ENCODE data around the gene RNF146. TPM values are rescaled to one million over a fixed set of nuclear protein-coding genes. Genes with fewer than 3 reads are reported as not detected.

The RNF146 gene
- polyA plus RNA-seq, 1 donor from 2014 or later = 244 TPM

DNA sequence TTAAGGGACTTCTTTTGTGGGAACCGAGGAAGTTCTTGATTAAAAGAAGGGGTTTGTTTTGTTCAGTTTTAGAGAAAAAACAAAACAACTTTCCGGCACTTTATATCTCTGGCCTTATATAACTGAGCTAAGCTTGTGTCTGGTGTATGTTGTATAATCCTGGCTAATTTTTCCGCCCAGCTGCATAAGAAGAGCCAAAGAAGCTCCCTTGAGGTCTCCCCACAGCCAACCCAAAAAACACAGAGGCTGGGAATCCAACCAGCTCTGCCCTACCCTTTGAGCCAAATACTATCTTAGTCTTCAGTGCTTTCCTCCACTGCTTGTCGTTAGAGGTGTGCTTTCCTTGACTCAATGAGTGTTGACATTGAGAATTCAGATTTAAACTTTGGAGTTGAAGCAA, 45.5 kb upstream of the RNF146 start:
- Histone ChIP-seq H2AFZ (ENCODE audit: low read depth, low read length) (no peak overlapping the region), H3K4me2 (ENCODE audit: low read length) (no peak overlapping the region), H3K36me3 (ENCODE audit: insufficient read depth, low read length) (no peaks in the 10 kb centered on the region), H3F3A (ENCODE audit: insufficient read depth, low read length, poor library complexity, severe bottlenecking) (no peaks in the 10 kb centered on the region), H3K9ac (ENCODE audit: low read length) (no peak overlapping the region), H3K4me3 (ENCODE audit: low read length) (no peak overlapping the region), H3K27ac (ENCODE audit: low read length) (no peak overlapping the region), H3K79me2 (replicated peaks; ENCODE audit: insufficient read depth, low read length) (no peaks in the 10 kb centered on the region), H3K9me3 (ENCODE audit: low read length) (no peaks in the 10 kb centered on the region), H4K20me1 (ENCODE audit: insufficient read depth) (no peaks in the 10 kb centered on the region), H3K9me2 (ENCODE audit: insufficient read depth, low read length) (no peaks in the 10 kb centered on the region), H3K27me3 (ENCODE audit: insufficient read depth, low read depth, low read length) (no peaks in the 10 kb centered on the region)
- TF ChIP-seq, protein P1, sequence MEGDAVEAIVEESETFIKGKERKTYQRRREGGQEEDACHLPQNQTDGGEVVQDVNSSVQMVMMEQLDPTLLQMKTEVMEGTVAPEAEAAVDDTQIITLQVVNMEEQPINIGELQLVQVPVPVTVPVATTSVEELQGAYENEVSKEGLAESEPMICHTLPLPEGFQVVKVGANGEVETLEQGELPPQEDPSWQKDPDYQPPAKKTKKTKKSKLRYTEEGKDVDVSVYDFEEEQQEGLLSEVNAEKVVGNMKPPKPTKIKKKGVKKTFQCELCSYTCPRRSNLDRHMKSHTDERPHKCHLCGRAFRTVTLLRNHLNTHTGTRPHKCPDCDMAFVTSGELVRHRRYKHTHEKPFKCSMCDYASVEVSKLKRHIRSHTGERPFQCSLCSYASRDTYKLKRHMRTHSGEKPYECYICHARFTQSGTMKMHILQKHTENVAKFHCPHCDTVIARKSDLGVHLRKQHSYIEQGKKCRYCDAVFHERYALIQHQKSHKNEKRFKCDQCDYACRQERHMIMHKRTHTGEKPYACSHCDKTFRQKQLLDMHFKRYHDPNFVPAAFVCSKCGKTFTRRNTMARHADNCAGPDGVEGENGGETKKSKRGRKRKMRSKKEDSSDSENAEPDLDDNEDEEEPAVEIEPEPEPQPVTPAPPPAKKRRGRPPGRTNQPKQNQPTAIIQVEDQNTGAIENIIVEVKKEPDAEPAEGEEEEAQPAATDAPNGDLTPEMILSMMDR (IDR thresholded peaks at IDR 0.05; ENCODE audit: poor library complexity, severe bottlenecking) = no peak
- TF ChIP-seq, protein P2, sequence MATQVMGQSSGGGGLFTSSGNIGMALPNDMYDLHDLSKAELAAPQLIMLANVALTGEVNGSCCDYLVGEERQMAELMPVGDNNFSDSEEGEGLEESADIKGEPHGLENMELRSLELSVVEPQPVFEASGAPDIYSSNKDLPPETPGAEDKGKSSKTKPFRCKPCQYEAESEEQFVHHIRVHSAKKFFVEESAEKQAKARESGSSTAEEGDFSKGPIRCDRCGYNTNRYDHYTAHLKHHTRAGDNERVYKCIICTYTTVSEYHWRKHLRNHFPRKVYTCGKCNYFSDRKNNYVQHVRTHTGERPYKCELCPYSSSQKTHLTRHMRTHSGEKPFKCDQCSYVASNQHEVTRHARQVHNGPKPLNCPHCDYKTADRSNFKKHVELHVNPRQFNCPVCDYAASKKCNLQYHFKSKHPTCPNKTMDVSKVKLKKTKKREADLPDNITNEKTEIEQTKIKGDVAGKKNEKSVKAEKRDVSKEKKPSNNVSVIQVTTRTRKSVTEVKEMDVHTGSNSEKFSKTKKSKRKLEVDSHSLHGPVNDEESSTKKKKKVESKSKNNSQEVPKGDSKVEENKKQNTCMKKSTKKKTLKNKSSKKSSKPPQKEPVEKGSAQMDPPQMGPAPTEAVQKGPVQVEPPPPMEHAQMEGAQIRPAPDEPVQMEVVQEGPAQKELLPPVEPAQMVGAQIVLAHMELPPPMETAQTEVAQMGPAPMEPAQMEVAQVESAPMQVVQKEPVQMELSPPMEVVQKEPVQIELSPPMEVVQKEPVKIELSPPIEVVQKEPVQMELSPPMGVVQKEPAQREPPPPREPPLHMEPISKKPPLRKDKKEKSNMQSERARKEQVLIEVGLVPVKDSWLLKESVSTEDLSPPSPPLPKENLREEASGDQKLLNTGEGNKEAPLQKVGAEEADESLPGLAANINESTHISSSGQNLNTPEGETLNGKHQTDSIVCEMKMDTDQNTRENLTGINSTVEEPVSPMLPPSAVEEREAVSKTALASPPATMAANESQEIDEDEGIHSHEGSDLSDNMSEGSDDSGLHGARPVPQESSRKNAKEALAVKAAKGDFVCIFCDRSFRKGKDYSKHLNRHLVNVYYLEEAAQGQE (IDR thresholded peaks at IDR 0.05; ENCODE audit: borderline replicate concordance) = no peak
- TF ChIP-seq MXI1 (conservative IDR thresholded peaks at IDR 0.05; ENCODE audit: poor library complexity, severe bottlenecking) = no peak
- no peak for TF ChIP-seq SMC3 (conservative IDR thresholded peaks at IDR 0.05; ENCODE audit: poor library complexity)
- TF ChIP-seq POLR2AphosphoS5 (IDR thresholded peaks at IDR 0.05) = no peak
- no peak for TF ChIP-seq TAF1 (IDR thresholded peaks at IDR 0.05; ENCODE audit: low read depth)
- no peak for TF ChIP-seq RAD21 (conservative IDR thresholded peaks at IDR 0.05)
- no peak for TF ChIP-seq EZH2 (IDR thresholded peaks at IDR 0.05; ENCODE audit: borderline replicate concordance, insufficient read depth, low read length, poor library complexity, severe bottlenecking)
- TF ChIP-seq EP300 (conservative IDR thresholded peaks at IDR 0.05; ENCODE audit: poor library complexity, severe bottlenecking) = no peak

DNA sequence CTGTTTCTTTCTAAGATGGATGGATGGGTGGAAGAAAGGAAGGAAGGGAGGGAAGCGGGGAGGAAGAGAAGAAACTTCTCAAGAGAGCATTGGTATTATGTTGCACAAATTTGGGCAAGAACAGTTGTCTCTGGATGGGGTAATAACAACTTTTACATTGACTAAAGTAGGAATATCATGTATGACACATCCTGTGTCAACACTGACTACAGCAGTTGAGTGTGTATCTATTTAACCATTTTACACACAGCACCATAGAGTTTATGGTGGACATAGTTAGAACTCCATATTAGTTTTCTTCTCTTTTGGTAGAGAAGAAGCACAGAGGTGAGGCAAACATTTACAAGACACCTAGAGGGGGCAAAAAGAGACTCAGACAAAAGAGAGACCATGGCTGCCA, 44.2 kb upstream of the RNF146 start:
- no peak overlapping the region for H3K9ac ChIP-seq (ENCODE audit: low read length)
- no peaks in the 10 kb centered on the region for H3K36me3 ChIP-seq (ENCODE audit: insufficient read depth, low read length)
- H3K79me2 ChIP-seq (replicated peaks; ENCODE audit: insufficient read depth, low read length) = no peaks in the 10 kb centered on the region
- H4K20me1 ChIP-seq (ENCODE audit: insufficient read depth) = no peaks in the 10 kb centered on the region
- H3K27ac ChIP-seq (ENCODE audit: low read length) = no peak overlapping the region
- no peak overlapping the region for H2AFZ ChIP-seq (ENCODE audit: low read depth, low read length)
- no peaks in the 10 kb centered on the region for H3K9me3 ChIP-seq (ENCODE audit: low read length)
- H3F3A ChIP-seq (ENCODE audit: insufficient read depth, low read length, poor library complexity, severe bottlenecking) = no peaks in the 10 kb centered on the region
- no peak overlapping the region for H3K4me2 ChIP-seq (ENCODE audit: low read length)
- TF ChIP-seq RAD21 (conservative IDR thresholded peaks at IDR 0.05) = no peak
- TF ChIP-seq, protein P2 (IDR thresholded peaks at IDR 0.05; ENCODE audit: borderline replicate concordance) = no peak
- no peak for TF ChIP-seq EP300 (conservative IDR thresholded peaks at IDR 0.05; ENCODE audit: poor library complexity, severe bottlenecking)
- TF ChIP-seq, protein P1 (IDR thresholded peaks at IDR 0.05; ENCODE audit: poor library complexity, severe bottlenecking) = no peak
- no peak for TF ChIP-seq MXI1 (conservative IDR thresholded peaks at IDR 0.05; ENCODE audit: poor library complexity, severe bottlenecking)
- no peak for TF ChIP-seq SMC3 (conservative IDR thresholded peaks at IDR 0.05; ENCODE audit: poor library complexity)
- no peak for TF ChIP-seq POLR2AphosphoS5 (IDR thresholded peaks at IDR 0.05)
- no peak for TF ChIP-seq TAF1 (IDR thresholded peaks at IDR 0.05; ENCODE audit: low read depth)
- no peak for TF ChIP-seq EZH2 (IDR thresholded peaks at IDR 0.05; ENCODE audit: borderline replicate concordance, insufficient read depth, low read length, poor library complexity, severe bottlenecking)
- no peaks in the 10 kb centered on the region for H3K9me2 ChIP-seq (ENCODE audit: insufficient read depth, low read length)
- H3K27me3 ChIP-seq (ENCODE audit: insufficient read depth, low read depth, low read length) = no peaks in the 10 kb centered on the region
- no peak overlapping the region for H3K4me3 ChIP-seq (ENCODE audit: low read length)
